SK-N-SH (cell line): ENCODE results near the gene MPP3. TPM values are rescaled to one million over a fixed set of nuclear protein-coding genes. Genes with fewer than 3 reads are reported as not detected.

ENCODE experiments used
- CTCF ChIA-PET: fragments of 300-600, 350-600 bp; formaldehyde crosslinking; extraction: SDS; loops from one replicate; lab custom pipeline; 2021; lab: Yijun Ruan, JAX
- POLR2A ChIA-PET: fragments of 350-600 bp; sonication (Branson Sonifier 250); formaldehyde crosslinking; extraction: SDS; loops from one replicate; lab custom pipeline; 2020; ENCODE audit warnings: antibody characterized with exemption, inconsistent platforms; lab: Yijun Ruan, JAX
- DNase-seq: peaks from one replicate; pipeline ENCODE4 v3.0.0; 2012
- H2AFZ ChIP-seq: fragments of 200-600 bp; sonication (generic); 2 replicates; pipeline ENCODE4 v1.8.1; 2016; ENCODE audit warnings: antibody characterized with exemption, mild to moderate bottlenecking, low read depth
- H3F3A ChIP-seq: fragments of 200-600 bp; sonication (generic); replicated peaks from 2 replicates; pipeline ENCODE3; 2016; ENCODE audit warnings: antibody characterized with exemption, mild to moderate bottlenecking; ENCODE audit not compliant: insufficient read depth
- H3K27ac ChIP-seq, 2 experiments: fragments of 200-500 bp in 1 of 2; fragments of 200-600 bp in 1 of 2; sonication (Bioruptor generic) in 1 of 2; sonication (generic), shearing (Covaris generic) in 1 of 2; 2 replicates each; pipeline versions ENCODE4 v1.5.1 to v1.6.1; 2014 to 2016; ENCODE audit warnings: low read depth in 2 of 2, inconsistent platforms in 1 of 2, low read length in 1 of 2, mild to moderate bottlenecking in 1 of 2, mixed read lengths in 1 of 2
- H3K27me3 ChIP-seq: fragments of 200-600 bp; sonication (generic), shearing (Covaris generic); 2 replicates; pipeline ENCODE4 v1.6.1; 2016; ENCODE audit warnings: mixed run types; ENCODE audit not compliant: insufficient read depth
- H3K36me3 ChIP-seq, 2 experiments: fragments of 200-500 bp in 1 of 2; fragments of 200-600 bp in 1 of 2; sonication (Bioruptor generic) in 1 of 2; sonication (generic) in 1 of 2; replicated peaks in 1 of 2; 2 replicates each; pipeline versions ENCODE3 to v1.5.1; 2014 to 2016; ENCODE audit warnings: low read length in 1 of 2, mild to moderate bottlenecking in 1 of 2; ENCODE audit not compliant: insufficient read depth in 2 of 2, control insufficient read depth in 1 of 2
- H3K4me1 ChIP-seq, 2 experiments: fragments of 200-500 bp in 1 of 2; fragments of 200-600 bp in 1 of 2; sonication (Bioruptor generic) in 1 of 2; sonication (generic), shearing (Covaris generic) in 1 of 2; 2 replicates each; pipeline versions ENCODE4 v1.5.1 to v1.6.1; 2014 to 2016; ENCODE audit warnings: low read depth in 1 of 2, low read length in 1 of 2, mixed run types in 1 of 2; ENCODE audit not compliant: insufficient read depth in 2 of 2, control insufficient read depth in 1 of 2
- H3K4me2 ChIP-seq: fragments of 200-600 bp; sonication (generic), shearing (Covaris generic); 2 replicates; pipeline ENCODE4 v1.6.1; 2017; ENCODE audit warnings: mixed run types
- H3K4me3 ChIP-seq, 2 experiments: fragments of 200-500 bp in 1 of 2; fragments of 200-600 bp in 1 of 2; sonication (Bioruptor generic) in 1 of 2; sonication (generic), shearing (Covaris generic) in 1 of 2; 2 replicates each; pipeline versions ENCODE4 v1.5.1 to v1.8.1; 2014 to 2016; ENCODE audit warnings: low read depth in 2 of 2, inconsistent platforms in 1 of 2, low read length in 1 of 2, mild to moderate bottlenecking in 1 of 2, mixed read lengths in 1 of 2, moderate library complexity in 1 of 2
- H3K79me2 ChIP-seq: fragments of 200-600 bp; sonication (generic); 2 replicates; pipeline ENCODE4 v1.8.1; 2017; ENCODE audit warnings: mild to moderate bottlenecking; ENCODE audit not compliant: insufficient read depth
- H3K9ac ChIP-seq: fragments of 200-600 bp; sonication (generic); 2 replicates; pipeline ENCODE4 v1.6.1; 2017; ENCODE audit warnings: mixed run types
- H3K9me2 ChIP-seq: fragments of 200-600 bp; sonication (generic); 2 replicates; pipeline ENCODE4 v1.6.1; 2017; ENCODE audit warnings: mixed run types
- H3K9me3 ChIP-seq: fragments of 200-600 bp; sonication (generic); 2 replicates; pipeline ENCODE4 v1.6.1; 2017; ENCODE audit warnings: mixed run types, mild to moderate bottlenecking, moderate library complexity
- H4K20me1 ChIP-seq: fragments of 200-600 bp; sonication (generic); 2 replicates; pipeline ENCODE4 v1.6.1; 2017; ENCODE audit warnings: mild to moderate bottlenecking, mixed run types; ENCODE audit not compliant: insufficient read depth
- GABPA ChIP-seq: IDR thresholded peaks from 2 replicates; pipeline ENCODE4 v1.4.0; 2012; ENCODE audit warnings: low read depth, mild to moderate bottlenecking
- JUND ChIP-seq: IDR thresholded peaks from 2 replicates; pipeline ENCODE4 v1.4.0; 2012
- MXI1 ChIP-seq: IDR thresholded peaks from 2 replicates; pipeline ENCODE4 v1.6.1; 2012; ENCODE audit warnings: mild to moderate bottlenecking, low read depth, low read length, improper control_type of control experiment
- RAD21 ChIP-seq: IDR thresholded peaks from 2 replicates; pipeline ENCODE4 v1.6.1; 2012; ENCODE audit warnings: mild to moderate bottlenecking, low read length
- WGBS: methylation state at CpG from one replicate; pipeline ENCODE4 v1.1.6; 2017; ENCODE audit warnings: low lambda C conversion rate; 5-methylcytosine and 5-hydroxymethylcytosine counted together
- polyA plus RNA-seq, 3 experiments: library from polyadenylated mRNA; depleted of rRNA; stranded (reverse); fragments of >200 nt; gene quantifications; 2 replicates each; pipeline ENCODE4 v1.2.3, GENCODE V29; 2012
- TF ChIP-seq, protein P1 (sequence below): fragments of 200-600 bp; sonication (generic); IDR thresholded peaks from 2 replicates; pipeline ENCODE4 v1.6.1; 2017; ENCODE audit warnings: antibody characterized with exemption, mild to moderate bottlenecking, moderate library complexity
- TF ChIP-seq, protein P2 (sequence below): IDR thresholded peaks from 2 replicates; pipeline ENCODE4 v1.6.1; 2012; ENCODE audit warnings: mild to moderate bottlenecking, low read depth, low read length, moderate library complexity

Gene MPP3
- polyA plus RNA-seq, 1 of the 3 experiments (the other 2 are of a cell fraction): 14.1 TPM

DNA sequence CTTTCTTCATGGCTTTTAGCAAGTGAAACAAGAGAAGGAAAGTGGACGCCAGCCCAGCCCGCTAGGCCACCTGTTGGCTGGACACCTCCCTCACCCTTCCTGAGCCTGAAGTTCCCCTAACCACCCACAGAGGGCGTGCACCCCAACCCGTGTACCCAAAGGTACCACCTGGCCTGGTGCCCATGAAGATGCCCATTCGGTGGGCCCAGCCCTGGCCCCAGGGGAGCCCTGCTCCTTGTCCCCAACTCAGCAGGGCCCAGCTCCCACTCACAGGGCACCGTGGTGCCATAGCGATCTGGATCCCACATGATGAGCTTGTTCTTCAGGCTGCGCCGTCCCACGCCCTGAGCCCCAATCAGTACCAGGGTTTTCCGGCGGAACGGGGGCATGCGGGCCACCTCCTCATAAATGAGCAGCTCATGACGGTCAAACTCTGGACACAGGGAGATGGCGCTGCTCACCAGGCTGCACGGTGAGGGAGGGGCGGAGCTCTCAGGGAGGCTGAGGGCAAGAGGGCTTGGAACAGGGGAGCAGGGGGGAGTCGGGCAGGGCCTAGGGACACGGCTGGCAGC is 47.6 kb upstream of the MPP3 start:
- TF ChIP-seq, protein P1, sequence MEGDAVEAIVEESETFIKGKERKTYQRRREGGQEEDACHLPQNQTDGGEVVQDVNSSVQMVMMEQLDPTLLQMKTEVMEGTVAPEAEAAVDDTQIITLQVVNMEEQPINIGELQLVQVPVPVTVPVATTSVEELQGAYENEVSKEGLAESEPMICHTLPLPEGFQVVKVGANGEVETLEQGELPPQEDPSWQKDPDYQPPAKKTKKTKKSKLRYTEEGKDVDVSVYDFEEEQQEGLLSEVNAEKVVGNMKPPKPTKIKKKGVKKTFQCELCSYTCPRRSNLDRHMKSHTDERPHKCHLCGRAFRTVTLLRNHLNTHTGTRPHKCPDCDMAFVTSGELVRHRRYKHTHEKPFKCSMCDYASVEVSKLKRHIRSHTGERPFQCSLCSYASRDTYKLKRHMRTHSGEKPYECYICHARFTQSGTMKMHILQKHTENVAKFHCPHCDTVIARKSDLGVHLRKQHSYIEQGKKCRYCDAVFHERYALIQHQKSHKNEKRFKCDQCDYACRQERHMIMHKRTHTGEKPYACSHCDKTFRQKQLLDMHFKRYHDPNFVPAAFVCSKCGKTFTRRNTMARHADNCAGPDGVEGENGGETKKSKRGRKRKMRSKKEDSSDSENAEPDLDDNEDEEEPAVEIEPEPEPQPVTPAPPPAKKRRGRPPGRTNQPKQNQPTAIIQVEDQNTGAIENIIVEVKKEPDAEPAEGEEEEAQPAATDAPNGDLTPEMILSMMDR: peak; percentile 71
- TF ChIP-seq MXI1 (no peak), RAD21 (peak; percentile 28)
- TF ChIP-seq, all 33 proteins: peak for 2
- POLR2A ChIA-PET: no interaction called here

GRCh38 chr17:43879723-43880419 is 46.9 kb upstream of the MPP3 start:
- Histone ChIP-seq H2AFZ (no peak overlapping the region), H3K4me3 (no peak overlapping the region; a peak in 1 of 4 replicates), H3K4me2 (no peak overlapping the region), H3K36me3 (no peaks in the 10 kb centered on the region), H4K20me1 (no peaks in the 10 kb centered on the region), H3K9me3 (no peaks in the 10 kb centered on the region), H3K9ac (no peak overlapping the region), H3K27me3 (no peaks in the 10 kb centered on the region), H3F3A (no peaks in the 10 kb centered on the region), H3K9me2 (no peaks in the 10 kb centered on the region), H3K79me2 (no peaks in the 10 kb centered on the region), H3K27ac (no peak overlapping the region), H3K4me1 (peaks cover 0 to 2% of the 10 kb centered on the region in 2 experiments; a peak in 1 of 4 replicates)
- 85% methylated on average over 20 of the region's 20 CpGs for WGBS
- no peak for DNase-seq
- POLR2A ChIA-PET: no interaction called here
- CTCF ChIA-PET: interaction anchor here (0.6 to 10.0 kb wide), 26 partner anchors 15 to 269 kb away, joined by 3 to 344 read pairs (median 5); partner anchors contain the start of genes CD300LG, MPP2 and PPY
- TF ChIP-seq GABPA: no peak
- no peak for TF ChIP-seq JUND
- TF ChIP-seq, protein P2, sequence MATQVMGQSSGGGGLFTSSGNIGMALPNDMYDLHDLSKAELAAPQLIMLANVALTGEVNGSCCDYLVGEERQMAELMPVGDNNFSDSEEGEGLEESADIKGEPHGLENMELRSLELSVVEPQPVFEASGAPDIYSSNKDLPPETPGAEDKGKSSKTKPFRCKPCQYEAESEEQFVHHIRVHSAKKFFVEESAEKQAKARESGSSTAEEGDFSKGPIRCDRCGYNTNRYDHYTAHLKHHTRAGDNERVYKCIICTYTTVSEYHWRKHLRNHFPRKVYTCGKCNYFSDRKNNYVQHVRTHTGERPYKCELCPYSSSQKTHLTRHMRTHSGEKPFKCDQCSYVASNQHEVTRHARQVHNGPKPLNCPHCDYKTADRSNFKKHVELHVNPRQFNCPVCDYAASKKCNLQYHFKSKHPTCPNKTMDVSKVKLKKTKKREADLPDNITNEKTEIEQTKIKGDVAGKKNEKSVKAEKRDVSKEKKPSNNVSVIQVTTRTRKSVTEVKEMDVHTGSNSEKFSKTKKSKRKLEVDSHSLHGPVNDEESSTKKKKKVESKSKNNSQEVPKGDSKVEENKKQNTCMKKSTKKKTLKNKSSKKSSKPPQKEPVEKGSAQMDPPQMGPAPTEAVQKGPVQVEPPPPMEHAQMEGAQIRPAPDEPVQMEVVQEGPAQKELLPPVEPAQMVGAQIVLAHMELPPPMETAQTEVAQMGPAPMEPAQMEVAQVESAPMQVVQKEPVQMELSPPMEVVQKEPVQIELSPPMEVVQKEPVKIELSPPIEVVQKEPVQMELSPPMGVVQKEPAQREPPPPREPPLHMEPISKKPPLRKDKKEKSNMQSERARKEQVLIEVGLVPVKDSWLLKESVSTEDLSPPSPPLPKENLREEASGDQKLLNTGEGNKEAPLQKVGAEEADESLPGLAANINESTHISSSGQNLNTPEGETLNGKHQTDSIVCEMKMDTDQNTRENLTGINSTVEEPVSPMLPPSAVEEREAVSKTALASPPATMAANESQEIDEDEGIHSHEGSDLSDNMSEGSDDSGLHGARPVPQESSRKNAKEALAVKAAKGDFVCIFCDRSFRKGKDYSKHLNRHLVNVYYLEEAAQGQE: no peak

More for the DNA sequence above, 47.6 kb upstream of the MPP3 start:
- Histone ChIP-seq H4K20me1 (no peaks in the 10 kb centered on the region), H3K27me3 (no peaks in the 10 kb centered on the region), H3K4me3 (no peak overlapping the region; a peak in 1 of 4 replicates), H3K9ac (no peak overlapping the region), H3K9me2 (no peaks in the 10 kb centered on the region), H3K27ac (no peak overlapping the region), H3K4me1 (peaks cover 0 to 2% of the 10 kb centered on the region in 2 experiments; a peak in 1 of 4 replicates), H3K36me3 (no peaks in the 10 kb centered on the region), H3K79me2 (no peaks in the 10 kb centered on the region), H3K4me2 (no peak overlapping the region), H3K9me3 (no peaks in the 10 kb centered on the region), H2AFZ (no peak overlapping the region), H3F3A (no peaks in the 10 kb centered on the region)
- 78% methylated on average over 13 of the region's 20 CpGs for WGBS
- CTCF ChIA-PET: interaction anchor here (0.6 to 10.0 kb wide), 27 partner anchors 15 to 268 kb away, joined by 3 to 344 read pairs (median 5); partner anchors contain the start of genes CD300LG, MPP2 and PPY
- DNase-seq: peak; percentile 83
